ENCODE measurements around the gene IDE. TPM values are rescaled to one million over a fixed set of nuclear protein-coding genes. Genes with fewer than 3 reads are reported as not detected.

IDE gene
- total RNA-seq, 1 donor from 2014 or later, result 14.1 TPM

DNA sequence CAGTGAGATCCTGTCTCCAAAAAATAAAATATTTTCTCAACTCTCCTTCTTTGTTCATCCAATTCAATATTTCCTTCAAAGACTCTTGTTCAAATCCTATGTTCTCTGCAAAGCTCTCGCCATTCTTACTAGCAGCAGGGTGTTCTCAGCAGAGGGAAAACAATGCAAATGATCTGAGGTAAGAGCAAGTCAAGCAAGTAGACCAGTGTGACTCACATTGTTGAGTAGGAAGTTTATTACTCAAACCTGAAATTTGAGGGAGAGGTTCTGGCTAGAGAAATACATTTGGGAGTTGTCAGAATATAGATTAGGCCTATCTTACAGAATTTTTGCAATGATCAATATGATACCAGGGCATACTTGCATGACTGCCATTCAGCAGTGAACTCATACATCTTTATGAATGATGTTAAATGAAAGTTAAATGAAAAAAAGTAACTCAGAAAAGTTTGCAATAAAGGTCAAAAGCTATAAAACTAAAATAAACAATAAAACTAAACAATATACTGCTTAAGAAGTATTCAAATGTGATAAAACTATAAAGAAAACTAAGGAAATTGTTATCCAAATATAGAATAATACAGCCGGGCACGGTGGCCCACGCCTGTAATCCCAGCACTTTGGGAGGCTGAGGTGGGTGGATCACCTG is 5.8 kb downstream of the IDE start:
- no peak overlapping the region for H3K4me3 ChIP-seq (ENCODE audit: low read length in 3 of 3)
- H3K9me3 ChIP-seq (ENCODE audit: control insufficient read depth in 3 of 3, low read length in 3 of 3), result no peaks in the 10 kb centered on the region
- H3K9ac ChIP-seq (ENCODE audit: low read depth in 1 of 3, low read length in 3 of 3), result no peak overlapping the region
- H3K36me3 ChIP-seq (ENCODE audit: control insufficient read depth in 3 of 3, insufficient read depth in 3 of 3, low read length in 3 of 3), result no peaks in the 10 kb centered on the region
- H3K27ac ChIP-seq (ENCODE audit: low read depth, low read length), result no peak overlapping the region
- peaks cover 16 to 22% (median 16%) of the 10 kb centered on the region in 3 donors for H3K4me1 ChIP-seq (ENCODE audit: control insufficient read depth in 3 of 3, insufficient read depth in 3 of 3, low read length in 3 of 3)
- H3K27me3 ChIP-seq (ENCODE audit: control insufficient read depth in 3 of 3, insufficient read depth in 3 of 3, low read length in 3 of 3), result no peaks in the 10 kb centered on the region

DNA sequence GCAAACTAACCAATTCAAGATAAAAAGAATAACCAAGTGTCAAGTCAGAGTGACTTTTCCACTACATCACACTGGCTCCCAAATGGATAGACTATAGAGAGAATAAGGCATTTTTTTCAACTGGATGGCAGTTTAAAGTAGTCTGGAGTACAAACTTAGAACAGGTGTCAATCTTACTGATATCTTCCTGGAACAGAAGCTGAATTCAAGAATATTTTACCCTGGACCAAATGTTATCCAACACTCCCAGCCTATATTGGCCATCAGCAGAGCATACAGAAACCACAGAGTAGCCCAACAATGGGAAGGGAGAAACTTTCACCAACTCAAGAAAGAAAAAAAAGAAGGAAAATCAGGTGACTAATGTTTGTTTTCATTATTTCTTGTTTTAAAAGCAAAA is 11.5 kb downstream of the IDE start:
- H3K4me1 ChIP-seq (ENCODE audit: control insufficient read depth in 3 of 3, insufficient read depth in 3 of 3, low read length in 3 of 3), result peaks cover 0 to 2% (median 0%) of the 10 kb centered on the region in 3 donors
- no peaks in the 10 kb centered on the region for H3K27me3 ChIP-seq (ENCODE audit: control insufficient read depth in 3 of 3, insufficient read depth in 3 of 3, low read length in 3 of 3)
- no peak overlapping the region for H3K4me3 ChIP-seq (ENCODE audit: low read length in 3 of 3)
- peaks cover 0 to 6% (median 3%) of the 10 kb centered on the region in 3 donors for H3K36me3 ChIP-seq (ENCODE audit: control insufficient read depth in 3 of 3, insufficient read depth in 3 of 3, low read length in 3 of 3)
- no peaks in the 10 kb centered on the region for H3K9me3 ChIP-seq (ENCODE audit: control insufficient read depth in 3 of 3, low read length in 3 of 3)
- H3K9ac ChIP-seq (ENCODE audit: low read depth in 1 of 3, low read length in 3 of 3), result no peak overlapping the region
- H3K27ac ChIP-seq (ENCODE audit: low read depth, low read length), result no peak overlapping the region

DNA sequence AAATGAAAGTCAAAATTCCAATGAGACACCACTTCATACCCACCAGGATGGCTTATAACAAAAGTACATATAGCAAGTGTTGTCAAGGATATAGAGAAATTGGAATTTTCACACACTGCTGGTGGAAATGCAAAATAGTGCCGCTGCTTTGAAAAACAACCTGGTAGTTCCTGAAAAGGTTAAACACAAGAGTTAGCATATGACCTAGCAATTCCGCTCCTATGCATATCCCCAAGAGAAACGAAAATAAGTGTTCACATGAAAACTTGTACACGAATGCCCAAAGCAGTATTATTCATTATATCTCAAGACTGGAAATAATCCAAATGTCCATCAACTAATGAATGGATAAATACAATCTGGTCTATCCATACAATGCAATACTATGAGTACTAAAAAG is 14.8 kb downstream of the IDE start:
- H3K27ac ChIP-seq (ENCODE audit: low read depth, low read length), result no peak overlapping the region
- no peaks in the 10 kb centered on the region for H3K4me1 ChIP-seq (ENCODE audit: control insufficient read depth in 3 of 3, insufficient read depth in 3 of 3, low read length in 3 of 3)
- H3K9ac ChIP-seq (ENCODE audit: low read depth in 1 of 3, low read length in 3 of 3), result no peak overlapping the region
- H3K9me3 ChIP-seq (ENCODE audit: control insufficient read depth in 3 of 3, low read length in 3 of 3), result peaks cover 0 to 3% (median 1%) of the 10 kb centered on the region in 3 donors
- peaks cover 0 to 16% (median 16%) of the 10 kb centered on the region in 3 donors for H3K36me3 ChIP-seq (ENCODE audit: control insufficient read depth in 3 of 3, insufficient read depth in 3 of 3, low read length in 3 of 3)
- no peaks in the 10 kb centered on the region for H3K27me3 ChIP-seq (ENCODE audit: control insufficient read depth in 3 of 3, insufficient read depth in 3 of 3, low read length in 3 of 3)
- H3K4me3 ChIP-seq (ENCODE audit: low read length in 3 of 3), result no peak overlapping the region

DNA sequence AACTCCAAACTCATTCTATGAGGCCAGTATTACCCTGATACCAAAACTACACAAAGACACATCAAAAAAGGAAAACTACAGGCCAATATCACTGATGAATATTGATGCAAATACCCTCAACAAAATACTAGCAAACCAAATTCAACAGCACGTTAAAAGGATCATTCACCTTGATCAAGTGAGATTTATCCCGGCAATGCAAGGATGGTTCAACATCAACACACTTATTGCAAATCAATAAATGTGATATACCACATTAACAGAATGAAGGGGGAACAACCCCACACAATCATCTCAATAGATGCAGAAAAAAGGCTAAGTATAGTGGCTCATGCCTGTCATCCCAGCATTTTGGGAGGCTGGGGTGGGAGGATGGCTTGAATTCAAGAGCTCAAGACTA is 19.9 kb downstream of the IDE start:
- H3K36me3 ChIP-seq (ENCODE audit: control insufficient read depth in 3 of 3, insufficient read depth in 3 of 3, low read length in 3 of 3), result peaks cover 0 to 17% (median 15%) of the 10 kb centered on the region in 3 donors
- no peak overlapping the region for H3K9ac ChIP-seq (ENCODE audit: low read depth in 1 of 3, low read length in 3 of 3)

GRCh38 chr10:92552310-92552709 is 21.6 kb downstream of the IDE start:
- H3K36me3 ChIP-seq (ENCODE audit: control insufficient read depth in 3 of 3, insufficient read depth in 3 of 3, low read length in 3 of 3), result peaks cover 0 to 15% (median 14%) of the 10 kb centered on the region in 3 donors

More for the DNA sequence above, 19.9 kb downstream of the IDE start:
- Histone ChIP-seq H3K4me1 (ENCODE audit: control insufficient read depth in 3 of 3, insufficient read depth in 3 of 3, low read length in 3 of 3) (no peaks in the 10 kb centered on the region), H3K4me3 (ENCODE audit: low read length in 3 of 3) (no peak overlapping the region), H3K27ac (ENCODE audit: low read depth, low read length) (no peak overlapping the region), H3K27me3 (ENCODE audit: control insufficient read depth in 3 of 3, insufficient read depth in 3 of 3, low read length in 3 of 3) (no peaks in the 10 kb centered on the region), H3K9me3 (ENCODE audit: control insufficient read depth in 3 of 3, low read length in 3 of 3) (peaks cover 0 to 4% (median 3%) of the 10 kb centered on the region in 3 donors)

DNA sequence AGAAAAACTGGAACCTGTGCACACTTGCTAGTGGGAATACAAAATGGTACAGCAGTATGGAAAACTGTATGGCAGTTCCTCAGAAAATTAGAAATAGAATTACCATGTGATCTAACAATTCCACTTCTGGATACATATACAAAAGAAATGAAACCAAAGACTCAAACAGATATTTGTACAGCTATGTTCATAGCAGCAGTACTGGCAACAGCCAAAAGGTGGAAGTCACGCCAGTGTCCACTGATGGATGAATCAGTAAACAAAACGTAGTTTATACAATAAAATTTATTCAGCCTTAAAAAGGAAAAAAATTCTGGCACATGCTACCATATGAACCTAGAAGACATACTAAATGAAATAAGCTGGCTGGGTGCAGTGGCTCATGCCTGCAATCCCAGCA is 23.0 kb downstream of the IDE start:
- Histone ChIP-seq H3K36me3 (ENCODE audit: control insufficient read depth in 3 of 3, insufficient read depth in 3 of 3, low read length in 3 of 3) (peaks cover 0 to 15% (median 14%) of the 10 kb centered on the region in 3 donors), H3K4me3 (ENCODE audit: low read length in 3 of 3) (no peak overlapping the region), H3K27ac (ENCODE audit: low read depth, low read length) (no peak overlapping the region), H3K27me3 (ENCODE audit: control insufficient read depth in 3 of 3, insufficient read depth in 3 of 3, low read length in 3 of 3) (no peaks in the 10 kb centered on the region), H3K9ac (ENCODE audit: low read depth in 1 of 3, low read length in 3 of 3) (no peak overlapping the region), H3K9me3 (ENCODE audit: control insufficient read depth in 3 of 3, low read length in 3 of 3) (peaks cover 0 to 4% (median 3%) of the 10 kb centered on the region in 3 donors), H3K4me1 (ENCODE audit: control insufficient read depth in 3 of 3, insufficient read depth in 3 of 3, low read length in 3 of 3) (no peaks in the 10 kb centered on the region)

More at GRCh38 chr10:92552310-92552709, 21.6 kb downstream of the IDE start:
- Histone ChIP-seq H3K9ac (ENCODE audit: low read depth in 1 of 3, low read length in 3 of 3) (no peak overlapping the region), H3K4me1 (ENCODE audit: control insufficient read depth in 3 of 3, insufficient read depth in 3 of 3, low read length in 3 of 3) (no peaks in the 10 kb centered on the region), H3K4me3 (ENCODE audit: low read length in 3 of 3) (no peak overlapping the region), H3K27me3 (ENCODE audit: control insufficient read depth in 3 of 3, insufficient read depth in 3 of 3, low read length in 3 of 3) (no peaks in the 10 kb centered on the region), H3K27ac (ENCODE audit: low read depth, low read length) (no peak overlapping the region), H3K9me3 (ENCODE audit: control insufficient read depth in 3 of 3, low read length in 3 of 3) (peaks cover 0 to 4% (median 3%) of the 10 kb centered on the region in 3 donors)

DNA sequence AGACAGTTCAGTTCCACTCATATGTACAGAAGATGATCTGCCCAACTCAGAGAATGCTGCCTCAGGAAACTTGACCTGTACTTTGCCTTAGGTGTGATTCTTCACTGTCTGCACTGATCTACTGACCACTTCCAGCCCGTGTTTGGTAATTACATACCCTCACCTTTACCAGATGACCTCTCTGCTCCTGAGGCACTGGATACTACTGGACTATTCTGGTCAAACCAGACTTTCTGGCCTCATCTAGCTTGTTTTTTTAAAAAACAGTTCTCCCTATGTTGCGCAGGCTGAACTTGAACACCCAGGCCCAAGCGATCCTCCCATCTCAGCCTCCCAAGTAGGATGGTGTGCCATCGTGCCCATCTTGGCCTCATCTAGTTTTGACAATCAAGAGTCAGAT is 26.2 kb downstream of the IDE start:
- Histone ChIP-seq H3K27ac (ENCODE audit: low read depth, low read length) (no peak overlapping the region), H3K27me3 (ENCODE audit: control insufficient read depth in 3 of 3, insufficient read depth in 3 of 3, low read length in 3 of 3) (no peaks in the 10 kb centered on the region), H3K4me1 (ENCODE audit: control insufficient read depth in 3 of 3, insufficient read depth in 3 of 3, low read length in 3 of 3) (no peaks in the 10 kb centered on the region), H3K4me3 (ENCODE audit: low read length in 3 of 3) (no peak overlapping the region), H3K36me3 (ENCODE audit: control insufficient read depth in 3 of 3, insufficient read depth in 3 of 3, low read length in 3 of 3) (peaks cover 0 to 2% (median 0%) of the 10 kb centered on the region in 3 donors), H3K9me3 (ENCODE audit: control insufficient read depth in 3 of 3, low read length in 3 of 3) (no peaks in the 10 kb centered on the region), H3K9ac (ENCODE audit: low read depth in 1 of 3, low read length in 3 of 3) (no peak overlapping the region)

- Histone ChIP-seq H3K9me3 (ENCODE audit: control insufficient read depth in 3 of 3, low read length in 3 of 3) (no peaks in the 10 kb centered on the region), H3K27ac (ENCODE audit: low read depth, low read length) (no peak overlapping the region), H3K9ac (ENCODE audit: low read depth in 1 of 3, low read length in 3 of 3) (no peak overlapping the region)
Observed at GRCh38 chr10:92545556-92545955, 28.3 kb downstream of the IDE start.

DNA sequence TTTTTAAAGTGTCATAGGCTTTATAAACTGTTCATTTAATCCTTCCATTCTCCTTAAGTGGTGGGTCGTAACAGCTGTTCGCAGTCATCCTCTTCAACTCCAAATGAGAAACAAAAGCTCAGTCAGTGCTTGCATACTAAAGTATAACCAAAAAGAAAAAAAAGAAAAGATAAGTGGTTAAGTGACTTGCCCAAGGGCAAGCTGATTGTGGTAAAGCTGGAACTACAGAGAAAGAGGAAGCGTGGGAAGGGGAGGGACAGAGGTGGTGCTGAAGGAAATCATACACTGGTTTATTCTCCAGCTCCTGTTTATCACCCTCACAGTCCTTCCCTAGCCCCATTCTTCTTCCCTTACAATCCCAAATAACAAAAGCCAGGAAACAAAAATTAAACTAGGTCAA is 29.6 kb downstream of the IDE start:
- Histone ChIP-seq H3K27me3 (ENCODE audit: control insufficient read depth in 3 of 3, insufficient read depth in 3 of 3, low read length in 3 of 3) (no peaks in the 10 kb centered on the region), H3K9me3 (ENCODE audit: control insufficient read depth in 3 of 3, low read length in 3 of 3) (no peaks in the 10 kb centered on the region), H3K4me3 (ENCODE audit: low read length in 3 of 3) (no peak overlapping the region), H3K27ac (ENCODE audit: low read depth, low read length) (no peak overlapping the region), H3K4me1 (ENCODE audit: control insufficient read depth in 3 of 3, insufficient read depth in 3 of 3, low read length in 3 of 3) (no peaks in the 10 kb centered on the region), H3K36me3 (ENCODE audit: control insufficient read depth in 3 of 3, insufficient read depth in 3 of 3, low read length in 3 of 3) (no peaks in the 10 kb centered on the region), H3K9ac (ENCODE audit: low read depth in 1 of 3, low read length in 3 of 3) (no peak overlapping the region)

More at GRCh38 chr10:92545556-92545955, 28.3 kb downstream of the IDE start:
- H3K27me3 ChIP-seq (ENCODE audit: control insufficient read depth in 3 of 3, insufficient read depth in 3 of 3, low read length in 3 of 3), result no peaks in the 10 kb centered on the region
- H3K36me3 ChIP-seq (ENCODE audit: control insufficient read depth in 3 of 3, insufficient read depth in 3 of 3, low read length in 3 of 3), result no peaks in the 10 kb centered on the region
- H3K4me1 ChIP-seq (ENCODE audit: control insufficient read depth in 3 of 3, insufficient read depth in 3 of 3, low read length in 3 of 3), result no peaks in the 10 kb centered on the region
- no peak overlapping the region for H3K4me3 ChIP-seq (ENCODE audit: low read length in 3 of 3)

DNA sequence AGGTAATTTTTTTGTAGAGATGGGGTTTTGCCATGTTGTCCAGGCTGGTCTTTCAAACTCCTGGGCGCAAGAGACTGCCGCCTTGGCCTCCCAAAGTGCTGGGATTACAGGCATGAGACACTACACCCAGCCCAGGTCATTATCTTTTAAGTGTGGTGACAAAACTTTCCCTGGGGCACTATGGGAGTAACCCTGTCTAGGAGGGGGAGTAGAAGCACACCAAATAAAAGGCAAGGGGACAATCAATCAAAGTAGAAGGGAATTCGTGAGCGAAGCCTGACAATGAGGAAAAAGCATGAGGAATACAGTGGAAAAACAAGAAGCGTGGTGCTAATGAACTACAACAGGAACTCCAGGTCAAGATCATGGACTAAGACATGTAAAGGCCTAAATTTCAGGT is 31.4 kb downstream of the IDE start:
- Histone ChIP-seq H3K4me3 (ENCODE audit: low read length in 3 of 3) (no peak overlapping the region), H3K27me3 (ENCODE audit: control insufficient read depth in 3 of 3, insufficient read depth in 3 of 3, low read length in 3 of 3) (no peaks in the 10 kb centered on the region), H3K27ac (ENCODE audit: low read depth, low read length) (no peak overlapping the region), H3K9me3 (ENCODE audit: control insufficient read depth in 3 of 3, low read length in 3 of 3) (no peaks in the 10 kb centered on the region), H3K36me3 (ENCODE audit: control insufficient read depth in 3 of 3, insufficient read depth in 3 of 3, low read length in 3 of 3) (no peaks in the 10 kb centered on the region), H3K4me1 (ENCODE audit: control insufficient read depth in 3 of 3, insufficient read depth in 3 of 3, low read length in 3 of 3) (peaks cover 0 to 5% (median 3%) of the 10 kb centered on the region in 3 donors), H3K9ac (ENCODE audit: low read depth in 1 of 3, low read length in 3 of 3) (no peak overlapping the region)

Measured in skeletal muscle tissue (tissue), 4 donors.